DOHH2 (cell line): ENCODE measurements around the gene MAP6.

ENCODE experiments used
- H3F3A ChIP-seq: fragments of 200-600 bp; sonication (generic), shearing (Covaris generic); 2 replicates; pipeline ENCODE4 v1.6.0; 2016; ENCODE audit warnings: antibody characterized with exemption, mild to moderate bottlenecking; ENCODE audit not compliant: control insufficient read depth, insufficient read depth
- H3K27ac ChIP-seq: fragments of 200-600 bp; sonication (generic); 2 replicates; pipeline ENCODE4 v1.5.1; 2014; ENCODE audit warnings: low read depth, mild to moderate bottlenecking, low read length, moderate library complexity
- H3K27me3 ChIP-seq: fragments of 200-600 bp; sonication (generic); 2 replicates; pipeline ENCODE4 v1.6.1; 2014; ENCODE audit warnings: mild to moderate bottlenecking, low read length, mixed read lengths; ENCODE audit not compliant: control insufficient read depth
- H3K36me3 ChIP-seq: fragments of 200-600 bp; sonication (generic); 2 replicates; pipeline ENCODE4 v1.6.1; 2014; ENCODE audit warnings: mild to moderate bottlenecking, low read length, moderate library complexity, mixed read lengths; ENCODE audit not compliant: control insufficient read depth
- H3K4me1 ChIP-seq: fragments of 200-600 bp; sonication (generic); 2 replicates; pipeline ENCODE4 v1.6.1; 2014; ENCODE audit warnings: mild to moderate bottlenecking, low read length, mixed read lengths; ENCODE audit not compliant: control insufficient read depth
- H3K4me2 ChIP-seq: fragments of 200-600 bp; sonication (generic); 2 replicates; pipeline ENCODE4 v1.6.0; 2014; ENCODE audit warnings: mild to moderate bottlenecking, low read length, moderate library complexity
- H3K4me3 ChIP-seq: fragments of 200-600 bp; sonication (generic); 2 replicates; pipeline ENCODE4 v1.5.1; 2014; ENCODE audit warnings: mild to moderate bottlenecking, low read length, mixed read lengths
- H3K79me2 ChIP-seq: fragments of 200-600 bp; sonication (generic); 2 replicates; pipeline ENCODE4 v1.6.1; 2014; ENCODE audit warnings: mild to moderate bottlenecking, low read length, mixed read lengths; ENCODE audit not compliant: control insufficient read depth
- H3K9me2 ChIP-seq: fragments of 200-600 bp; sonication (generic); replicated peaks from 2 replicates; pipeline ENCODE4 v1.6.1; 2014; ENCODE audit warnings: mild to moderate bottlenecking, low read length, mixed read lengths; ENCODE audit not compliant: control insufficient read depth
- H3K9me3 ChIP-seq: fragments of 200-600 bp; sonication (generic); 2 replicates; pipeline ENCODE4 v1.6.1; 2014; ENCODE audit warnings: antibody characterized with exemption, low read length, mixed read lengths; ENCODE audit not compliant: control insufficient read depth, insufficient read depth
- H4K20me1 ChIP-seq: fragments of 200-600 bp; sonication (generic); 2 replicates; pipeline ENCODE4 v1.6.0; 2014; ENCODE audit warnings: low read depth, mild to moderate bottlenecking, antibody characterized with exemption, low read length, moderate library complexity; ENCODE audit not compliant: control insufficient read depth, insufficient read depth
- CTCF ChIP-seq: fragments of 200-600 bp; sonication (generic); IDR thresholded peaks from one replicate; pipeline ENCODE4 v1.5.1; 2014; ENCODE audit warnings: antibody characterized with exemption, mild to moderate bottlenecking, low read depth, low read length; ENCODE audit not compliant: poor library complexity, severe bottlenecking
- EZH2phosphoT487 ChIP-seq: fragments of 200-600 bp; sonication (generic); IDR thresholded peaks from 2 replicates; pipeline ENCODE4 v1.6.1; 2017; ENCODE audit warnings: borderline replicate concordance, mild to moderate bottlenecking, antibody characterized with exemption, low read length, moderate library complexity, mixed read lengths

Gene MAP6

DNA sequence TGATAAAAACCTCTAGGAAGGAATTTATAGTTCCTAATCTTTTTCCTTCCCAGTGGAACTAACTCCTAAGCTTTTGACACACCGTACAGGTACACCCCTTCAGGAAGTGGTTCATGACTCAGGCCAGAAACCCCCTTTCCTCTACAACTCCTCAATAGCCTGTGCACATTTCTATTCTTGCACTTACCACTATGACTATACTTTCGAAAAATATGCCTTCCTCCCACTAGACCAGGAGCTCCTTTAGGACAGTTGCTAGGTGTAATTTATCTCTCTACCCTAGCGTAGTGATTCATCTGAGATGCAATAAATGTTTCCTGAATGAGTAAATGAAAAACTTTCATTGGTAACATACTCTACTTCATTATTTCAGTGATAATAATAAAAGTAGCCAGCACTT is 14.5 kb downstream of the MAP6 start:
- H3K9me2 ChIP-seq: no peaks in the 10 kb centered on the region
- no peaks in the 10 kb centered on the region for H3K79me2 ChIP-seq
- no peaks in the 10 kb centered on the region for H4K20me1 ChIP-seq
- no peaks in the 10 kb centered on the region for H3K9me3 ChIP-seq
- H3K4me3 ChIP-seq: no peak overlapping the region
- no peaks in the 10 kb centered on the region for H3F3A ChIP-seq
- peaks cover 11% of the 10 kb centered on the region for H3K27me3 ChIP-seq
- no peak overlapping the region for H3K4me2 ChIP-seq
- H3K36me3 ChIP-seq: no peaks in the 10 kb centered on the region
- TF ChIP-seq EZH2phosphoT487 (no peak), CTCF (no peak)
- H3K27ac ChIP-seq: no peak overlapping the region
- H3K4me1 ChIP-seq: no peaks in the 10 kb centered on the region

DNA sequence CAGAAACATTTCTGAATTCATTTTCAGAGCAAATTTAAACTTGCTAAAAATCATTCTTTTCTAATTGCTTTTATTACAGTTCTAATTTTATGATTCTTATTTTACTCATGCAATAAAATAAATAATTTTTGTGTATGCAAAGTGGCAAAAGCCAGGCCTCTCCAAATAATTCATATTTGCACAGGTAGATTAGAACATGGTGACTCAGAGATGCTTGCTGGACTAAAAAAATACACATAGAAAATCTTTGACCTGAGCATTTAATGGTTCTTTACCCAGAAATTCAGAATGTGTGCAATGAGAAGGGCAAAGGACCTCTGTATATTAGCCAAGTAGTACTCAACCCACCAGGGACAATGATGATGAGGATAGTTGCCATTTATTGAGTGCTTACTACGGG is 15.3 kb downstream of the MAP6 start:
- H3K79me2 ChIP-seq: no peaks in the 10 kb centered on the region
- H3K9me3 ChIP-seq: no peaks in the 10 kb centered on the region
- H3K4me1 ChIP-seq: no peaks in the 10 kb centered on the region
- H4K20me1 ChIP-seq: no peaks in the 10 kb centered on the region
- H3K27ac ChIP-seq: no peak overlapping the region
- TF ChIP-seq EZH2phosphoT487: no peak
- TF ChIP-seq CTCF: no peak
- no peak overlapping the region for H3K4me2 ChIP-seq
- peaks cover 11% of the 10 kb centered on the region for H3K27me3 ChIP-seq
- no peaks in the 10 kb centered on the region for H3K9me2 ChIP-seq
- no peak overlapping the region for H3K4me3 ChIP-seq
- H3K36me3 ChIP-seq: no peaks in the 10 kb centered on the region
- H3F3A ChIP-seq: no peaks in the 10 kb centered on the region

DNA sequence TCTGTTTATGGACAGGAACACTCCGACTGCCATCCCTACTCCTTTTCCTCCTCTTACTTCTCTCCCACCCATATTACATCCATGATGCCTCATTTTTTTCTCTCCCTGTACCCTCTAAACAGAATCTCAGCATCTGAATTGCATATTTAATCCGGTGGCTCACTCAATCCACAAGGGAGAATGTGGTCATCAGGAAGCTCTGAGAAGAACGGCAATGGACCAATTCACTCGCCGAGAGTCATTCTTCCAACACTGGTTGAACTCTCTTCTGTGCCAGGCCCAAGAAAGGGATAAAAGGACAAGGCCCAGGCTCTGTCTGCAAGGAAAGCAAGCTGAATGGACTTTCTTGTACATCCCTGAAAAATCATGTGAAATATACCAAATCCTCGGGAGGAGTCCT is 15.9 kb downstream of the MAP6 start:
- H3K9me3 ChIP-seq: no peaks in the 10 kb centered on the region
- no peaks in the 10 kb centered on the region for H3F3A ChIP-seq
- peaks cover 9% of the 10 kb centered on the region for H3K27me3 ChIP-seq
- no peak overlapping the region for H3K4me3 ChIP-seq
- no peak overlapping the region for H3K27ac ChIP-seq
- TF ChIP-seq EZH2phosphoT487: no peak
- no peak for TF ChIP-seq CTCF
- H4K20me1 ChIP-seq: no peaks in the 10 kb centered on the region
- H3K4me1 ChIP-seq: no peaks in the 10 kb centered on the region
- H3K79me2 ChIP-seq: no peaks in the 10 kb centered on the region
- H3K36me3 ChIP-seq: no peaks in the 10 kb centered on the region
- H3K4me2 ChIP-seq: no peak overlapping the region
- H3K9me2 ChIP-seq: no peaks in the 10 kb centered on the region

GRCh38 chr11:75651218-75651617 is 17.6 kb downstream of the MAP6 start:
- no peaks in the 10 kb centered on the region for H3K36me3 ChIP-seq
- no peaks in the 10 kb centered on the region for H3K79me2 ChIP-seq
- no peak overlapping the region for H3K4me2 ChIP-seq
- no peaks in the 10 kb centered on the region for H3K9me2 ChIP-seq
- TF ChIP-seq EZH2phosphoT487: no peak
- no peak for TF ChIP-seq CTCF
- peaks cover 9% of the 10 kb centered on the region for H3K27me3 ChIP-seq
- H3K27ac ChIP-seq: no peak overlapping the region
- no peak overlapping the region for H3K4me3 ChIP-seq
- no peaks in the 10 kb centered on the region for H3K9me3 ChIP-seq
- H3K4me1 ChIP-seq: no peaks in the 10 kb centered on the region
- H4K20me1 ChIP-seq: no peaks in the 10 kb centered on the region
- no peaks in the 10 kb centered on the region for H3F3A ChIP-seq
